Common myeloid progenitor, CD34-positive (primary cell): ENCODE measurements around the gene LNP1.
A peak's percentile ranks its signal among the peaks of the same experiment; 100 is the strongest.

Source experiments
- CTCF ChIA-PET: fragments of 350-600 bp; sonication (Branson Sonifier 250); formaldehyde crosslinking; loops from one replicate; lab custom pipeline; 2021; ENCODE audit warnings: antibody characterized with exemption; lab: Charles Lee
- POLR2A ChIA-PET: fragments of 350-600 bp; sonication (Branson Sonifier 250); formaldehyde crosslinking; loops from one replicate; lab custom pipeline; 2021; ENCODE audit warnings: antibody characterized with exemption; lab: Charles Lee
- DNase-seq, 3 donors: peaks; one replicate each; pipeline versions ENCODE4 v3.0.0 to v3.0.0-alpha.2; 2013
- H3K27ac ChIP-seq, 2 experiments: 1 replicate in 1 of 2; 2 replicates in 1 of 2; pipeline ENCODE4 v1.7.0; 2013; ENCODE audit warnings: inconsistent platforms in 2 of 2, low read length in 2 of 2, mild to moderate bottlenecking in 2 of 2, low read depth in 1 of 2, moderate library complexity in 1 of 2; ENCODE audit not compliant: severe bottlenecking in 2 of 2, insufficient read depth in 1 of 2, poor library complexity in 1 of 2
- H3K27me3 ChIP-seq, 5 experiments: replicated peaks in 2 of 5; 1 replicate in 3 of 5; 2 replicates in 2 of 5; pipeline versions ENCODE4 v1.6.1 to v1.7.0; 2013; ENCODE audit warnings: low read length in 4 of 5, mild to moderate bottlenecking in 2 of 5, moderate library complexity in 2 of 5, inconsistent platforms in 1 of 5; ENCODE audit not compliant: insufficient read depth in 5 of 5, control insufficient read depth in 4 of 5
- H3K36me3 ChIP-seq, 4 experiments: 1 replicate in 2 of 4; 2 replicates in 2 of 4; pipeline versions ENCODE4 v1.6.1 to v1.7.0; 2013; ENCODE audit warnings: low read length in 3 of 4, control low read depth in 1 of 4, mild to moderate bottlenecking in 1 of 4; ENCODE audit not compliant: control insufficient read depth in 4 of 4, insufficient read depth in 4 of 4
- H3K4me1 ChIP-seq, 4 experiments: 1 replicate in 3 of 4; 2 replicates in 1 of 4; pipeline versions ENCODE4 v1.6.1 to v1.7.1; 2013; ENCODE audit warnings: low read length in 3 of 4, mild to moderate bottlenecking in 3 of 4, control low read depth in 1 of 4, inconsistent platforms in 1 of 4, moderate library complexity in 1 of 4; ENCODE audit not compliant: control insufficient read depth in 4 of 4, insufficient read depth in 4 of 4; ENCODE audit errors: control extremely low read depth in 1 of 4
- H3K4me3 ChIP-seq, 7 experiments: 1 replicate in 4 of 7; 2 replicates in 3 of 7; pipeline versions ENCODE4 v1.5.1 to v1.7.0; 2013; ENCODE audit warnings: mild to moderate bottlenecking in 7 of 7, low read length in 6 of 7, moderate library complexity in 6 of 7, inconsistent platforms in 2 of 7, low read depth in 2 of 7, control low read depth in 1 of 7; ENCODE audit not compliant: insufficient read depth in 4 of 7, control insufficient read depth in 1 of 7; ENCODE audit errors: extremely low read depth in 1 of 7
- H3K9me3 ChIP-seq, 5 experiments: 1 replicate in 4 of 5; 2 replicates in 1 of 5; pipeline versions ENCODE4 v1.6.1 to v1.7.1; 2013; ENCODE audit warnings: low read length in 4 of 5, mild to moderate bottlenecking in 2 of 5, inconsistent platforms in 1 of 5, low read depth in 1 of 5, moderate library complexity in 1 of 5; ENCODE audit not compliant: control insufficient read depth in 4 of 5, insufficient read depth in 2 of 5; ENCODE audit errors: control extremely low read depth in 1 of 5
- WGBS: methylation state at CpG from one replicate; pipeline ENCODE4 v1.1.5; 2013; ENCODE audit not compliant: insufficient coverage; 5-methylcytosine and 5-hydroxymethylcytosine counted together

LNP1 gene

DNA sequence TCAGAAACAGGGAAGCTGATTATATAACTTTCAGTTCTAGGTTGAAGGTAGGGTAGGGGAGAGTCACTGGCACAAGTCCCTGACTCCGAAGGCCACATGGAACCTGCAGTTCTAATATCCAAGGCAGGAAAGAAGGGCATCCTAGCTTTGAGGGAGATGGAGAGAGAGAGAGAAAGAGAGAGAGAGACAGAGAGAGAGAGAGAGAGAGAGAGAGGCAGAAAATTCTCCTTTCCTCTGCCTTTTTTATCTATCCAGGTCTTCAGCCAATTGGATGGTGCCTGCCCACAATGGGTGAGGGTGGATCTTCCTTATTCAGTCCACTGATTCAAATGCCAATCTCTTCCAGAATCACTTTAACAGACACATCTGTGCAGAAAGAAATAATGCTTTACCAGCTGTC, 55.4 kb downstream of the LNP1 start:
- Histone ChIP-seq H3K36me3 (no peaks in the 10 kb centered on the region), H3K4me3 (no peak overlapping the region), H3K4me1 (peaks cover 0 to 9% (median 8%) of the 10 kb centered on the region in 4 experiments), H3K9me3 (no peaks in the 10 kb centered on the region), H3K27ac (no peak overlapping the region), H3K27me3 (no peaks in the 10 kb centered on the region)
- CTCF ChIA-PET, result interaction anchor here (1.0 to 2.6 kb wide), 4 partner anchors 8 to 135 kb away, joined by 3 to 11 read pairs (median 5); no protein-coding TSS in a partner anchor
- POLR2A ChIA-PET, result interaction anchor here (0.6 to 1.2 kb wide), 2 partner anchors 36 to 295 kb away, joined by 3 to 4 read pairs; partner anchors contain the start of gene TMEM45A
- 100% methylated on average over 1 of the region's 1 CpG for WGBS
- no peak for DNase-seq

DNA sequence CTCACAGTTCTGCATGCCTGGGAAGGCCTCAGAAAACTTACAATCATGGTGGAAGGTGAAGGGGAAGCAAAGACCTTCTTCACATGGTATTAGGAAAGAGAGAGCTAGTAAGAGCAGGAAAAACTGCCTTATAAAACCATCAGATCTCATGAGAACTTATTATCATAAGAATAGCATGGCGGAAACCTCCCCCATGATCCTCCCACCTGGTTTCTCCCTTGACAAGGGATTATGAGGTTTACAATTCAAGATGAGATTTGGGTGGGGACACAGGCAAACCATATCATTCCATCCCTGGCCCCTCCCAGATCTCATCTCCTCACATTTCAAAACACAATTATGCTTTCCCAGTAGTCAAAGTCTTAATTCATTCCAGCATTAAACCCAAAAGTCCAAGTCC, 56.5 kb downstream of the LNP1 start:
- Histone ChIP-seq H3K4me3 (no peak overlapping the region), H3K27ac (no peak overlapping the region), H3K27me3 (no peaks in the 10 kb centered on the region), H3K9me3 (no peaks in the 10 kb centered on the region), H3K4me1 (peaks cover 0 to 9% (median 8%) of the 10 kb centered on the region in 4 experiments), H3K36me3 (no peaks in the 10 kb centered on the region)
- no peak for DNase-seq
- CTCF ChIA-PET, result interaction anchor here (1.0 to 2.6 kb wide), 2 partner anchors 119 to 132 kb away, joined by 3 to 11 read pairs; no protein-coding TSS in a partner anchor
- no CpG with 5 or more reads among the region's 1 CpG for WGBS
- POLR2A ChIA-PET, result interaction anchor here (1.2 kb wide), 1 partner anchor 35 kb away, joined by 3 read pairs; the partner anchor contains the start of gene TMEM45A

DNA sequence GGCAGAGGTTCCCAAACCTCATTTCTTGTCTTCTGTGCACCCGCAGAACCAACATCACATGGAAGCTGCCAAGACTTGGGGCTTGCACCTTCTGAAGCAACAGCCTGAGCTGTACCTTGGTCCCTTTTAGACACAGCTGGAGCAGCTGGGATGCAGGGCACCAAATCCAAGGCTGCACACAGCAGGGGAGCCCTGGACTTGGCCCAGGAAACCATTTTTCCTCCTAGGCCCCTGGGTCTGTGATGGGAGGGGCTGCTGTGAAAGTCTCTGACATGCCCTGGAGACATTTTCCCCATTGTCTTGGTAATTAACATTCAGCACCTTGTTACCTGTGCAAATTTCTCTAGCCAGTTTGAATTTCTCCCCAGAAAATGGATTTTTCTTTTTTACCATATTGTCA, 57.5 kb downstream of the LNP1 start:
- H3K27ac ChIP-seq, result no peak overlapping the region
- DNase-seq, result no peak
- peaks cover 0 to 9% (median 8%) of the 10 kb centered on the region in 4 experiments for H3K4me1 ChIP-seq
- no peaks in the 10 kb centered on the region for H3K27me3 ChIP-seq
- H3K36me3 ChIP-seq, result no peaks in the 10 kb centered on the region
- CTCF ChIA-PET, result no interaction called here
- no peak overlapping the region for H3K4me3 ChIP-seq
- POLR2A ChIA-PET, result no interaction called here
- H3K9me3 ChIP-seq, result no peaks in the 10 kb centered on the region
- 100% methylated on average over 1 of the region's 1 CpG for WGBS

DNA sequence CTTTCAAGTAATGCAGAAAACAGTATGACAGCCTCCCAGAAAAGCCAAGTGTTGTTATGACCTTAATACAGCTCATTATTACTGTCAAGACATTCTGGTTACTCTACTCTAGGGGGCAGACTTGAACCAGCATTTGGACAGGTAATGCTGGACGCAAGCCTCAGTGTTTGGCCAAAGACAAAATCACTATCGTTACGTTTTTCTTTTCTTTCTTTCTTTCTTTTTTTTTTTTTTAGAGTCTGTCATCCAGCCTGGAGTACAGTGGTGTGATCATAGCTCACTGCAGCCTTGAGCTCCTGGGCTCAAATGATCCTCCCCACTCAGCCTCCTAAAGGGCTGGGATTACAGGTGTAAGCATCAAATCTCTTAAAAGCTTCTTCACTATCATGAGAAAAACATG, 61.7 kb downstream of the LNP1 start:
- Histone ChIP-seq H3K27ac (no peak overlapping the region), H3K27me3 (no peaks in the 10 kb centered on the region), H3K4me3 (no peak overlapping the region), H3K4me1 (peaks cover 0 to 1% (median 0%) of the 10 kb centered on the region in 4 experiments), H3K9me3 (peaks cover 0 to 9% (median 5%) of the 10 kb centered on the region in 5 experiments), H3K36me3 (no peaks in the 10 kb centered on the region)
- WGBS, result 0% methylated on average over 2 of the region's 3 CpGs
- CTCF ChIA-PET, result interaction anchor here (0.6 to 6.9 kb wide), 24 partner anchors 12 to 631 kb away, joined by 3 to 73 read pairs (median 4); partner anchors contain the start of genes LNP1 and TFG
- DNase-seq, result peak; percentile 47 to 75 (median 72)
- POLR2A ChIA-PET, result interaction anchor here (0.7 kb wide), 1 partner anchor 88 kb away, joined by 3 read pairs; no protein-coding TSS in a partner anchor

DNA sequence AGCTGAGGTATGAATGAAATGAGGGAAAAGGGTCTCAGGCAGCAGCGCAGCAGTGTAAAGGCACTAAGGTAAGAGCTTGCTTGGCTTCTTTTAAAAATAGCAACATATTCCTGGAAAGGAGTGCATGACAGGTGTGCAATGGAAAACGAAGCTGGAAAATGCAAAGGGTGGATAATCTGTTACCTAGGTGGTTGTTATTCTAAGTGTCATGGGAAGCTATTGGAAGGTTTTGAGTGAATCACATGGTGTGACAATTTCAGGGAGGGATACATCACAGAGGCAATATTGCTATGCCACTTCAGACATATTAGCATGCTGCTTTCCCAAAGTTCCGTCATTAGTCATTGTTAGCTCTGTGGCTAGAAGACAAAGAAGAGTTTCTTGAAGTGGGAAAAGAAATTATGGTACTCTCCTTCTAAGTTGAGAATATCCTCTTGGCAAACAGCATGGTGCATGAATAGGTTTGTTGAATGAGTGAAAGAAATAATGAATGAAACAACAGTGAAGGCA, 62.4 kb downstream of the LNP1 start:
- H3K27me3 ChIP-seq, result no peaks in the 10 kb centered on the region
- peaks cover 0 to 15% (median 5%) of the 10 kb centered on the region in 5 experiments for H3K9me3 ChIP-seq
- ChIA-PET CTCF (interaction anchor here (0.7 to 6.9 kb wide), 14 partner anchors 12 to 632 kb away, joined by 3 to 73 read pairs (median 4); partner anchors contain the start of gene TFG), POLR2A (no interaction called here)
- DNase-seq, result no peak
- H3K4me1 ChIP-seq, result peaks cover 0 to 1% (median 0%) of the 10 kb centered on the region in 4 experiments
- no peaks in the 10 kb centered on the region for H3K36me3 ChIP-seq
- no peak overlapping the region for H3K27ac ChIP-seq
- H3K4me3 ChIP-seq, result no peak overlapping the region
- WGBS, result 90% methylated on average over 3 of the region's 3 CpGs

DNA sequence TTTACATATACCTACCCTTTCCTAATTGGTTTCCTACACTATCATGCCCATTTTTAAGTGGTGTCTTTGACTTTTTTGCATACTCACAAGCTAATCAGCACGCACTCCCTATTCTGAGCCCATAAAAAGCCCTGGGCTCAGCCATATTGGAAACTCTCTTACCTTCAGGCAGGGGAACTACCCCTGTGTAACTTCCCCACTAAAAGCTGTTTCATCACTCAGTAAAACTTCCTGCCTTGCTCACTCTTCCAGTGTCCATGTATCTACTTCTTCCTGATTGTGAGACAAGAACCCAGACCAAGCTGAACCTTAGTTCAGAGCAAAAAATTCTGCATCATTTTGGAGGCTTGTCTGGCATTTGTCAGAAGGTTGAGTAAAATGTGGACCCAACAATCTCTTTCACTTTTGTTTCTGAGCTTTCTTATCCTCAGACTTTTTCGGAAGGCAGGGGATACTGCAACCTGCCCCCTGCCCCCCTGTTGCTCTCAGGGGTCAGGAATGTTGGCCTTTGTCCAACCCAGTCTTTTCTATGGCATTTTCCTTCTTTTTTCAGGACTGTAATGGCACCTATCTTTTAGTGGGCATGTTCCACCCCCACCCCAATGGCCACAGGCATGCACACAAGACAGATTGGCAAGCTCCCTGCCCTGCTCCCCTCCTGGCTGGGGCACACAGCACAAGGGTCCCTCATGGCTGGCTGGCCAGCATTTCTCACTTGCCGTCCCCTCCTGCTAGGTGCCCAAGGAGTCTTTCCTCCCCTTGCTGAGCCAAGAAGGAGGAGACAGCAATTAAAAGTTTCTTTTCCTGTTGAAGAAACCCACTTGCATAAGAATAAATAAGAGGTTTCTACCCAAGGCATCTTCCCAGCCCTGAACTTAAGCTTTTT, 64.8 kb downstream of the LNP1 start:
- H3K4me1 ChIP-seq, result peaks cover 0 to 1% (median 0%) of the 10 kb centered on the region in 4 experiments
- ChIA-PET POLR2A (no interaction called here), CTCF (interaction anchor here (0.8 to 6.9 kb wide), 5 partner anchors 10 to 243 kb away, joined by 3 to 73 read pairs (median 3); partner anchors contain the start of gene TFG)
- H3K27me3 ChIP-seq, result no peaks in the 10 kb centered on the region
- peak in 2 of 3 donors; percentile 13 to 16 for DNase-seq
- no peaks in the 10 kb centered on the region for H3K36me3 ChIP-seq
- 89% methylated on average over 2 of the region's 3 CpGs for WGBS
- H3K27ac ChIP-seq, result no peak overlapping the region
- peaks cover 1 to 19% (median 10%) of the 10 kb centered on the region in 5 experiments for H3K9me3 ChIP-seq
- peak overlapping the region in 1 of 7 experiments; percentile 2 for H3K4me3 ChIP-seq
